Neutrophil (primary cell): ENCODE measurements around the gene RS1.

Experiments used
- H3K27ac ChIP-seq: fragments of 200-600 bp; sonication (generic); 2 replicates; pipeline ENCODE4 v1.5.1; 2016; ENCODE audit warnings: mild to moderate bottlenecking, moderate library complexity
- H3K27me3 ChIP-seq: fragments of 200-600 bp; sonication (generic); 2 replicates; pipeline ENCODE4 v1.6.0; 2016; ENCODE audit warnings: mild to moderate bottlenecking
- H3K36me3 ChIP-seq: fragments of 200-600 bp; sonication (generic); 2 replicates; pipeline ENCODE4 v1.5.1; 2017
- H3K4me1 ChIP-seq, 2 experiments: fragments of 200-600 bp in 1 of 2; sonication (generic) in 1 of 2; 1 replicate in 1 of 2; 2 replicates in 1 of 2; pipeline versions ENCODE4 v1.5.1 to v1.6.1; 2013 to 2016; ENCODE audit warnings: low read depth in 1 of 2, low read length in 1 of 2, mild to moderate bottlenecking in 1 of 2, moderate library complexity in 1 of 2; ENCODE audit not compliant: control insufficient read depth in 1 of 2, insufficient read depth in 1 of 2
- H3K4me3 ChIP-seq, 2 experiments: fragments of 200-600 bp in 1 of 2; sonication (generic) in 1 of 2; 1 replicate in 1 of 2; 2 replicates in 1 of 2; pipeline ENCODE4 v1.5.1; 2013 to 2016; ENCODE audit warnings: low read depth in 1 of 2, low read length in 1 of 2, mild to moderate bottlenecking in 1 of 2, moderate library complexity in 1 of 2
- H3K9me3 ChIP-seq: fragments of 200-600 bp; sonication (generic); 2 replicates; pipeline ENCODE4 v1.5.1; 2016
- TF ChIP-seq, protein P1 (sequence below): fragments of 200-600 bp; sonication (generic); IDR thresholded peaks from 2 replicates; pipeline ENCODE4 v1.5.1; 2016; ENCODE audit warnings: antibody characterized with exemption

The RS1 gene

DNA sequence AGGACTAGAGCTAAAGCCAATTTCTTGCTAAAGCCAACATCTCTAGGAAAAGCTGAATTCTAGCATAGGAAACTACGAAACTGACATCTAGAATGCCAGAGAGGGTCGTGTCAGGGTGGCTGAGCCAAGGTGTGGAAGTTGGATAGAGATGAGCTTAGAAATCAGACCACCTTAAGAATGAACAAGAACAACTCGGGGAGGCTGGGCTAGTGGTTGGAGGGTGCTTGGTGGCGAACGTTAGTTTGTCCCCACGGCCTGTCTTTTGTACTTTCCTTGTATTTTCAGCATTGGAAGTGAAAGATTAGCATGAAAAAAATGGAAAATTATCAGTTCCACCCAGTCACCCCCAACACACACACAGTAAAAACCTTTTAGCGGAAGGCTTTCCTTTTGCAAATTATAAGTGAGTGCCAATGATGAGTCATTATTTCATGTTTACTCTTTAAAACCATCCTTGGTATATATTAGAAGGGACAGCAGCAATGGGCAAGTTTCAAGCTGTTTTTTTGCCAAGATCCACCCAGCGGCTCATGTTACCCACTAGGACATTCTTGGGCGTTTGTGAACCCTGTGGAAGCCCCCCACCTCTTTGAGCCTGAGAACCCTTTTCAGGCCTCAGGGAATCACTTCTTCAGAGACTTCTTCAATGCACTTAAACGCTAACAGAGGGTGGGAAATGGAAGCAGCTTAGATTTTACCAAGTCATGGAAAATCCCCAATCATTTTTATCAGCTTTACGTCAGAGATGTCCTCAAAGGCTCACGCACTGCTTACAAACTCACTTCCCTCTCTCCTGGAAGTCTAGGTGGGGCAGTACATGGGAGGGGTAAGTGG is 30.7 kb upstream of the RS1 start:
- TF ChIP-seq, protein P1, sequence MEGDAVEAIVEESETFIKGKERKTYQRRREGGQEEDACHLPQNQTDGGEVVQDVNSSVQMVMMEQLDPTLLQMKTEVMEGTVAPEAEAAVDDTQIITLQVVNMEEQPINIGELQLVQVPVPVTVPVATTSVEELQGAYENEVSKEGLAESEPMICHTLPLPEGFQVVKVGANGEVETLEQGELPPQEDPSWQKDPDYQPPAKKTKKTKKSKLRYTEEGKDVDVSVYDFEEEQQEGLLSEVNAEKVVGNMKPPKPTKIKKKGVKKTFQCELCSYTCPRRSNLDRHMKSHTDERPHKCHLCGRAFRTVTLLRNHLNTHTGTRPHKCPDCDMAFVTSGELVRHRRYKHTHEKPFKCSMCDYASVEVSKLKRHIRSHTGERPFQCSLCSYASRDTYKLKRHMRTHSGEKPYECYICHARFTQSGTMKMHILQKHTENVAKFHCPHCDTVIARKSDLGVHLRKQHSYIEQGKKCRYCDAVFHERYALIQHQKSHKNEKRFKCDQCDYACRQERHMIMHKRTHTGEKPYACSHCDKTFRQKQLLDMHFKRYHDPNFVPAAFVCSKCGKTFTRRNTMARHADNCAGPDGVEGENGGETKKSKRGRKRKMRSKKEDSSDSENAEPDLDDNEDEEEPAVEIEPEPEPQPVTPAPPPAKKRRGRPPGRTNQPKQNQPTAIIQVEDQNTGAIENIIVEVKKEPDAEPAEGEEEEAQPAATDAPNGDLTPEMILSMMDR = no peak
- Histone ChIP-seq H3K27me3 (no peaks in the 10 kb centered on the region), H3K27ac (no peak overlapping the region)

DNA sequence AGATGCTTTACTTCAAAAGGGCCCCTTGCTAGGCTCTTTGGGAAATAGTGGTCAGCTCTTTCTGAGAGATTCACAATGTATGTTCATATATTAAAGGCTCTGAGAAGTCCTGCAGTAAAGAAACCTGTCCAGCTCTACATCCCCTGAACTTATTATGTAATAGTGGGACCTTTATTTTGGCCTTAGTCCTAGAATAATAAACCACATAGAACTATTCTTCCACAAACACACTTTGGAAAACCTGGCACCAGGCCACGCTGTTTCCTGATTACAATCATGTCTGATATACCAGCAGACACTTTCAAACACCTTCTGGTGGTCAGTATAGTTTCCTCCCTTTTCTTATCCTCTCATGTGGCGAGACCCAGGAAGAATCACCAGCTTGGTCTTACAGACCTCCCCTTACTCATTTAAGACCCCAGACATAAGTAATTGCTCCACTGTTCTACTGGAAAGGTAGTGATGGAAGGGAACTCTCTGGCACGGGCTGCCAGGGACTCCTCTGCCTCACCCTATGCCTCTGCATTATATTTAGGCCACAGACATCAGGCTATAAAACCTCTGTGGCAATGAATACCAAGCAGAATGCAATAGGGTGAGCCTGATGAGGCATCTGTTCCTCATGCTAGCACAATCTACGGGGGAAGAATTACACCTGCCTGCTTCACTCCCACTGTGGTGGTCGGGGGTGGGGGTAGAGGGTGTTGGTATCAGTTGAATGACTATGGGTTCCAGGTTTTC is 29.9 kb upstream of the RS1 start:
- Histone ChIP-seq H3K27ac (no peak overlapping the region), H3K4me1 (peaks cover 9 to 10% of the 10 kb centered on the region in 2 experiments), H3K36me3 (no peaks in the 10 kb centered on the region), H3K9me3 (no peaks in the 10 kb centered on the region), H3K4me3 (no peak overlapping the region), H3K27me3 (no peaks in the 10 kb centered on the region)
- TF ChIP-seq, protein P1 = no peak

More for the DNA sequence above, 30.7 kb upstream of the RS1 start:
- Histone ChIP-seq H3K4me3 (no peak overlapping the region), H3K4me1 (peaks cover 9 to 10% of the 10 kb centered on the region in 2 experiments), H3K9me3 (no peaks in the 10 kb centered on the region), H3K36me3 (no peaks in the 10 kb centered on the region)

DNA sequence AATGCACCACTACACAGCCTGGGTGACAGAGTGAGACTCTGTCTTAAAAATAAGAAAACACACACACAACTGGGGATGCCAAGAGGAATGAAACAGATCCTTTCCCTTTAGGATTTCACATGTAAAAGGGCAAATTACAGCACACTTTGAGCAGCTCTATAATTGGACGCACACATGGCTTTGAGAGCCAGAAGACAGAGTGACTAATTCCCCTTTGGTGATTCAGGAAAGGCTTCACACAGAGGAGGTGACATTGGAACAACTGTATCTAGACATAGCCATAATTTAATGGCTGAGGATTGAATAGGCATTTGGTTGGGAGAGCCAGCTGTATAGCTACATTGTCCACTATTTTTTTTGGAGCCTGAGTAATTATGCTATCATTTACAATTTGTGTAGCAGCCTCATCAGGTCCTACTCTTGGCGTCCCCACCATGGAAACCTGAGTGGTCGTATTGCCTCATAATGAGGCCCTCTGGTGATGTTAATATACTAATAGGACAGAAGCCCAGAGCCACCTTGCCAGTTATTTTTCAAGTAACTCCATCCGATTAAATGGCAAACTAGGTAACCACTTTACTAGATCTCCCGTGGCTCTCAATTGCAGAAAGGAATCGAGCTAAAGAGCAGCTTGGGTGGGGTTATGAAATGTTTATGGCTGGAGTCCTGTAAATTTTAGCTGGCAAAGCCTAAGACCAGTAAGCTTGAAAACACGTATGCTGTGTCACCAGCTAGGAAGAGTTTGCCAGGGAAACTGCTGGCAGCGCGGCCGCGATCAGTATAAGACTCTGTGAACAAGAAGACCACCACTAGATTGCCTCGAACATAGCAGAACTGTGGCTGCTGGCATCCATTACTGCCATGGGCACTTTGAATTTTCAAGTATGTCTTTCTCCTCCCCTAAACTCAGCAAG is 27.1 kb upstream of the RS1 start:
- no peaks in the 10 kb centered on the region for H3K4me1 ChIP-seq
- H3K36me3 ChIP-seq = no peaks in the 10 kb centered on the region
- no peaks in the 10 kb centered on the region for H3K9me3 ChIP-seq
- H3K4me3 ChIP-seq = no peak overlapping the region
- no peaks in the 10 kb centered on the region for H3K27me3 ChIP-seq
- TF ChIP-seq, protein P1 = no peak
- no peak overlapping the region for H3K27ac ChIP-seq

DNA sequence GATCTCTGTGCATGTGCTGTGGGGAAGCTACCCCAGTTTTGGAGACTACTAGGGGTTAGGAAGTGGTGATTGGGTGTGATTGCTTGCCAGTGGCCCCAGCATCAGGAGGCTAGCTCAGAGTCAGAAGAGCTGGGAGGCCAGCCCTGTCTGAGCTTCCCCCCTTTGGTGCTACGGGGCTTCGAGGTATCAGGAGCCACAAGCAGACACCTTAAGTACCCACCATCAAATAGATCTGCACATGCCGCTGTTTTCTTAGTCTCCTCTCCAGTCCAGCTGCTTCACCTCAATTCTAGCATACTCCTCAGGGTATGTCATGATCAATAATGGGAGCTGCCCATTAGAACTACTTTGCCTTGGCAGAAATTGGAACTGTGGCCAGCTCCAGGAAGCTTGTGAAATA is 24.7 kb upstream of the RS1 start:
- Histone ChIP-seq H3K27me3 (no peaks in the 10 kb centered on the region), H3K27ac (no peak overlapping the region), H3K36me3 (no peaks in the 10 kb centered on the region), H3K4me1 (peaks cover 7% of the 10 kb centered on the region in 2 experiments), H3K4me3 (no peak overlapping the region), H3K9me3 (no peaks in the 10 kb centered on the region)
- TF ChIP-seq, protein P1 = no peak

DNA sequence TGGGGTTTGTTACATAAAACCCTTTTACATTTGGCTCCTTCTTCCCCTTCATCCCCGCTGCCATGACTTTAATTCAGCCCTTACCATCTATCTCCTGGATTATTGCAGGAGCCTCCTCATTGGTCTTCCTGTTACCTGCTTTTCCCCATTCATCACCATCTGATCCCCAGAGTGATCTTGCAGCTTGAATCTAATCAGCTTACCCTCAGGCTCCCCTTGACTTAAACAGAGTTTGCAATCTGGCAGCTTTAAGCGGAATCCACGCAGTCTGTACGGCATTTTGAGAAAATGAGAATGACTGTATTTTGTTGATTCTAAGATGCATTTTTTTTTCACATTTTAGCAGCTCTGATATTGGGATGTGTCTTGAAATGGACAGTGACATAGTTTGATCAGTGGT is 20.6 kb upstream of the RS1 start:
- Histone ChIP-seq H3K9me3 (no peaks in the 10 kb centered on the region), H3K4me1 (peaks cover 26 to 34% of the 10 kb centered on the region in 2 experiments), H3K4me3 (no peak overlapping the region), H3K27ac (no peak overlapping the region), H3K27me3 (no peaks in the 10 kb centered on the region), H3K36me3 (no peaks in the 10 kb centered on the region)
- TF ChIP-seq, protein P1 = no peak
